Measurements from ENCODE around the gene GPR37. TPM values are rescaled to one million over a fixed set of nuclear protein-coding genes. Genes with fewer than 3 reads are reported as not detected.

Gene GPR37
- total RNA-seq, 1 donor from 2014 or later, result 4.3 TPM

- no peak for DNase-seq
These were observed 14.0 kb upstream of the GPR37 start for GRCh38 chr7:124779620-124780019.

- DNase-seq, result no peak
These were observed 13.6 kb upstream of the GPR37 start for GRCh38 chr7:124779194-124779593.

GRCh38 chr7:124777268-124777667 lies 11.7 kb upstream of the GPR37 start:
- DNase-seq, result no peak

GRCh38 chr7:124776153-124776552 lies 10.6 kb upstream of the GPR37 start:
- DNase-seq, result no peak

- DNase-seq, result no peak
These were observed 9.8 kb upstream of the GPR37 start for GRCh38 chr7:124775422-124775821.

- DNase-seq, result no peak
These were observed 8.3 kb upstream of the GPR37 start for GRCh38 chr7:124773938-124774337.

- DNase-seq, result no peak
These were observed 7.7 kb upstream of the GPR37 start for GRCh38 chr7:124773339-124773738.

- DNase-seq, result no peak
These were observed 3.5 kb upstream of the GPR37 start for GRCh38 chr7:124769136-124769535.

- no peak for DNase-seq
These were observed 2.9 kb upstream of the GPR37 start for GRCh38 chr7:124768525-124768924.

- no peak for DNase-seq
These were observed 668 bp downstream of the GPR37 start for GRCh38 chr7:124764847-124765400.

- no peak for DNase-seq
These were observed 1.3 kb downstream of the GPR37 start for GRCh38 chr7:124764051-124764846.

GRCh38 chr7:124762611-124763143 lies 2.9 kb downstream of the GPR37 start:
- DNase-seq, result no peak

- DNase-seq, result no peak
These were observed 4.4 kb downstream of the GPR37 start for GRCh38 chr7:124761164-124761715.

- DNase-seq, result no peak
These were observed 7.3 kb downstream of the GPR37 start for GRCh38 chr7:124758327-124758726.

- no peak for DNase-seq
These were observed 10.9 kb downstream of the GPR37 start for GRCh38 chr7:124754576-124755268.

GRCh38 chr7:124752310-124752709 lies 13.3 kb downstream of the GPR37 start:
- no peak for DNase-seq

- no peak for DNase-seq
These were observed 14.6 kb downstream of the GPR37 start for GRCh38 chr7:124751027-124751426.

GRCh38 chr7:124747072-124747471 lies 18.5 kb downstream of the GPR37 start:
- no peak for DNase-seq

GRCh38 chr7:124738639-124739038 lies 27.0 kb downstream of the GPR37 start:
- DNase-seq, result no peak

- DNase-seq, result no peak
These were observed 27.8 kb downstream of the GPR37 start for GRCh38 chr7:124737760-124738300.

GRCh38 chr7:124728610-124729009 lies 37.0 kb downstream of the GPR37 start:
- no peak for DNase-seq

- DNase-seq, result no peak
These were observed 40.9 kb downstream of the GPR37 start for GRCh38 chr7:124724507-124725192.
